ENCODE measurements around the gene HK2.
"Not testable (repeated sequence)": the region's sequence is repeated elsewhere in the genome, so short reads cannot be mapped to it uniquely, and the experiment has no call there.

Gene HK2

DNA sequence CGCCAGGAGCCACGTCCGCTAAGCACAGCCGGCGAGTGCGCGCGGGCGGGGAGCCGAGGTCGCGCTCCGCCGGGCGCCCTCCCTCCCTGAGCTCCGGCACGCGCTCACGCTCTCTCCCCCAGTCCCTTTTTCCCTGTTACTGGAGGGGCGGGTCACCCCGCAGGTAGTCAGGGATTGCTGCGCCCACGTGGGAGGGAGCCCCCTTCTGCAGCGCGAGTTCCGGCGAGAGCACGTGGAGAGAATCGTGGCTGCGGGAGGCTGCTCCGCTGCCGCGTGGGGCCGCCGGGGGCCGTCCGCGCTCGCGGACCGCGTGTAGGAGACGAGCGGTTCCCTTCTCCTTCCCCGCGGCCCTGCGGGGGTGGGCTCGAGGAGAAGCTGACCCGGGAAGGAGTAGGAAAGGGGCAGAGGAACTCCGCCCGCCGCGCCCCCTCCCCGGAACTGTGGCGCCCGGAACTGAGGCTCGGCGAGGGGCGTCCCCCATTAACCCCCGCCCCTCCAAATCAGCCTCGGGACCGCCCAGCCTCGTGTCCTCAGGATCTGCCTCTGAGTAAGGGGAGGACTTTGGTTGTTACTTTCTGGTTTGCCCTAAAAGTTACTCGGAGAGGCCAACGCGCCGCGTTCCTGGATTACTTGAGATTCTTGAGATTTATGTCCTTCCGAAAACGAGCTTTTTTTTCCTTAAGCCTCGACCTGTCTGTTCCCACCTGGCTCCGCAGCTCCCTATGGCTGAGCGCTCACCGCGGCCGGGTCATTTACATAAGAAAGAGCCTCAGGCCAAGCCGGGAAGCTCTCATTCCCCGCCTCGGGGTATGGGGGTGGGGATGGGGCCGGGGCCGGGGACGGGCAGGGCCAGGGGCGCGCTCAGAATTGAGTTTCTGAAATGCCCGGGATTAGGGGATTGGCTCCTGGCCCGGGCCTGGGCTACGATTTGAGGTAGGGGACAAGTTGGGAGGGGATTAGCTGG, 1.1 kb downstream of the HK2 start:
- peak; percentile 47 for DNase-seq

- no peak for DNase-seq
Observed at GRCh38 chr2:74835831-74836674, 2.1 kb downstream of the HK2 start.

GRCh38 chr2:74836675-74837401, 2.9 kb downstream of the HK2 start:
- no peak for DNase-seq

- DNase-seq: no peak
Observed at GRCh38 chr2:74841641-74842040, 7.7 kb downstream of the HK2 start.

DNA sequence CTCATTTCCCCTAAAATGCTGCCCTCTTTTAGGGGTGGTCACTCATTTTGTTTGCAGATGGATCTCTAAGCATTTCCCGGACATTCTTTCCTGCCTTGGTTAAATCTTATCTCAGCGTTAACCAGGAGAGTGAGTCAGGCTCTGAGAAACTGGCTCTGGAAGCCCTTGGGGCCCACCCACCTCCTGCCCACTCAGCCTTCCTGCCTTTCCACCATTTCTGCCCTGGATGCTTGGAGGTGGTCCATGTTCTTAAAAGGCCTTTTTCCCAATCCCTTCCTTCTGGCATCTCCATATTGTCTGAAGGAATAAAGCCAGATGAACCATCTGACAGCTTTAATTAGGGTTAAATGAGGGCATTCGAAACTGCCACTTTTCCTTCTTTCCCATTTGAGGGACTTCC, 9.5 kb downstream of the HK2 start:
- DNase-seq: no peak

- no peak for DNase-seq
Observed at GRCh38 chr2:74843899-74844298, 10.0 kb downstream of the HK2 start.

DNA sequence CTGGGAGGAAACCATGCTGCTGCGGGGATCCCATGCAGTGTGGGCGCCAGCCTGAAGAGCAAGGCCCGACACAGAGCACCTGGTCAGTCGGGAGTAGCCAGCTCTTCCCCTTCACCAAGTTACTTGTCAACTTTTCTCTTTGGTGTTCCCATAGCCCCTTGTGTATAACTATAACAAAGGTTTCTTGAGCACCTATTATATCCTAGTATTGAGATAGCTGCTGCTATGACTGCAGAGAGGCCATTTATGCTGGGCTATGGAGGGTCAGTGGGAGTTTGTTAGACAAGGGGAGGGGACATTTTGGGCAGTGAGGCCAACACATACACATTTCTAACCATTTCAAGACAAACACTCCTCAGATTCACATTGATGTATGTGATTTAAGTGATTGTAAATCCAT, 10.8 kb downstream of the HK2 start:
- no peak for DNase-seq

DNA sequence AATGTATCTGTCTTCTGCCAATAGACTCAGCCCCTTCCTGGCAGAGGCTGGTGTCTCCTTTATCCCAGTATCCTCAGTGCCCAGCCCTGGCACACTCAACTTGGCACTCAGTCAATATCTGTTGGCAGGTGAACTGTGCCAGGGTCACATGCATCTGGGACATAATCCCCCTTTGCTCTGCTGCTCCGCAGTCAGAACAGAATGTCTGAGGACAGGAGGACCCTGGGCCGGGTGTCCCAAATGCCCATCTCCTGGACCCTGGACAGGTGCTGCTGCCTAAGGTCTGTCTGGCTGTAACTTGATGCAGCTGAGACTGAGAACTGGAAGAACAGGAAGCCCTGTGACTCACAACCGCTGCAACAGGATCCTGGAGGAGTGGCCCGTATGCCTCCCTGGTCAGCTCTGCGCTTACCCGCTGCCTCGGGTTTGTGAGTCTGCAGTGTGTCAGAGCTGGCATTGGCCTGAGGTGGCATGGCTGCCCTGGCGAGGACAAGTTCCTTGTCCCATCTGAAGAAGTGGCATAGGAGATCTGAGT, 11.4 kb downstream of the HK2 start:
- no peak for DNase-seq

GRCh38 chr2:74845991-74846390, 12.1 kb downstream of the HK2 start:
- no peak for DNase-seq

DNA sequence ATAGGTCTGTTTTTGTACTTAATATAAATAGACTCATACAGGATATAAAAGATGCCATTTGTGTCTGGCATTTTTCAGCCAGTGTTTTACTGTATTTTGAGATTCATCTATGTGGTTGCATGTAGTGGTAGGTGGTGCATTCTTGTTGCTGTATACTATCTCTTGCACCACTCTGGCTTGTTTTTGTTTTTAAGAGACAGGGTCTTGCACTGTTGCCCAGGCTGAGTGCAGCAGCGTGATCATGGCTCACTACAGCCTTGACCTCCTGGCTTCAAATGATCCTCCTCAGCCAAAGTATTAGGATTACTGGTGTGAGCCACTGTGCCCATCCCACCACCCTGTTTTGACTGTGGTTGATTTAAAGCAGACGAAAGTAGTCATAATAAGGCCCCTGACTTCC, 12.6 kb downstream of the HK2 start:
- no peak for DNase-seq

GRCh38 chr2:74847070-74847858, 13.3 kb downstream of the HK2 start:
- DNase-seq: no peak

DNA sequence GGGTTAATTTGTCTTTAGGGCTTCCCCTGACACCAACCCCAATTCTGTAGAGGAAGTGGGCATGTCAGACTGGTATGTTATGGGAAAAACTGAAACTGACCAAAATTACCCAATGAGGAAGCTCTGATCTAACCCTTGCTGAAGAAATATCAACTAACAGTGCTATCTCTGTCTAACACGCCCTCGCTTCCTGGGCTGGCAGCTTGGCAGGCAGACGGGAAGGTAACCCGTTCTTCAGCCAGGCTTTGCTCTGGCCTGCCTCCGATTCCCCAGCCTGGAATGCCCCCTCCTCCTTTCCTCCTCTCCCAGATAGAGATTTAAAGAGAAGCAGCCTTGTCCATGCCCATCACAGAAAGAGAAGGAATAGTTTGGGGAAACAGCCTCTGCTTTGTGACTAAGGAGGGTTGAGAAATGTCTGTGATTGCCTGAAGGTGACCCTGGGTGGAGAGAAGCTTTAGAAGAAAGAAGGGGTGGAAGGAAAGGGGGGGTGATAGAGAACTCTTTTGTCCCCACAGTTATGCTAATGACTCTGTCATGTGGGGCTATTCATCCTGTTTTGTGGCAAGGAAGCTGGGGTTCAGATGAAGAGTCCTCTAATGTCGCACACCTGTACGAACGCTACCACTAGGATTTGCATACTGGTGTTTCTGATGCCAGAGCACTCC, 15.4 kb downstream of the HK2 start:
- DNase-seq: peak; percentile 22

- no peak for DNase-seq
Observed at GRCh38 chr2:74850496-74851190, 16.7 kb downstream of the HK2 start.

GRCh38 chr2:74851191-74851566, 17.3 kb downstream of the HK2 start:
- no peak for DNase-seq

DNA sequence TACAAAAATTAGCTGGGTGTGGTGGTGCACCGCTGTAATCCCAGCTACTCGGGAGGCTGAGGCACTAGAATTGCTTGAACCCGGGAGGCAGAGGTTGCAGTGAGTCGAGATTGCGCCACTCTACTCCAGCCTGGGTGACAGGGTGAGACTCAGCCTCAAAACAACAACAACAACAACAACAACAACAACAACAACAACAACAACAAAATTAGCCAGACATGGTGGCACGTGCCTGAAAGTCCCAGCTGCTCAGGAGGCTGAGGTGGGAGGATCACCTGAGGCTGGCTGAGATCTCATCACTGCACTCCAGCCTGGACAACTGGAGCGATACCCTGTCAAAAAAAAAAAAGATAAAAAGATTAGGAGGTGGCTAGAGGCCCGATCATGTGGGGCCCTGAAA, 19.4 kb downstream of the HK2 start:
- DNase-seq: not testable (repeated sequence)

DNA sequence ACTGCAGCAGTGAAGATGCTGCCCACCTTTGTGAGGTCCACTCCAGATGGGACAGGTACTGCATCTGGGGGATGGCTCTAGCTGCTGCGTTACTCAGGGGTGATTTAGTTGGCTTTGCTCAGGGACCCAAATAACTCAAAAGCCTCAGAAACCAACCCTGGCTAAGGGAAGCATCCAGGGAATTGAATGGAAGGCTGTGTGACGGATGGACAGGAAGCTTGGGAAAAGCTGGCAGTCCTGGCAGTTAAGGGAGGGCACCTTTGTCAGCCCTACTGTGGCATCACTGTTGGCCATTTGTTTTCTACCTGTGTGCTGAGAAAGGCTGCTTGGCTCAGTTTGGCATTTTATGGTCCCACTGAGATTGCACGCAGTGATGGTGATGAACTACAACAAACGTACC, 20.5 kb downstream of the HK2 start:
- no peak for DNase-seq

- not testable (repeated sequence) for DNase-seq
Observed at GRCh38 chr2:74855114-74855707, 21.3 kb downstream of the HK2 start.

DNA sequence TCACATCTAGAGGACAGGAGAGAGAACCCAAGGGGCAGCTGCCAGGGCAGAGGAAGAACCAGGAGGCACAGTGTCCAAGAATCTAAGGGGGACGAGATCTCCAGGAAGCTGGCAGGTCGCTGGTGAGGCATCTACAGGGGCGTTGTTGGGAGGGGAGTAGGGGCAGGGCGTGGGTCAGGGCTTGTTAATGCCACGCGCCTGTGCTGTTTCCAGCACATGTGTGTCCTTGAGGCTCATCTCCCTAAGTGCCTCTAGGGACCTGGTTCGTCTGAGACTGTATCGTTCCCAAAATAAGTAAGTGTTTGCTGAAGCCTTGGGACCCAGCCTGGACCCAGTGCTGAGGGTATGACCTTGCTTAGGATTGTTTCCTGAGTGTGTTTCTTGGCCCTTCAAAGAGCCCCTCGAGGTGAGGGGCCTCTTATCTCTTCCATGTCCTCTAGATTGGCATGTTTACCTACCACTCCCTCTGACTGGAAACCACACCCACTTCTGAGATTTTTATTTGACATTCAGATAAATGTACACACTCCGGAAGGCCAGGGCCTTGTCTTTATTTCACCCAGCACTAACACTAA, 22.2 kb downstream of the HK2 start:
- no peak for DNase-seq

DNA sequence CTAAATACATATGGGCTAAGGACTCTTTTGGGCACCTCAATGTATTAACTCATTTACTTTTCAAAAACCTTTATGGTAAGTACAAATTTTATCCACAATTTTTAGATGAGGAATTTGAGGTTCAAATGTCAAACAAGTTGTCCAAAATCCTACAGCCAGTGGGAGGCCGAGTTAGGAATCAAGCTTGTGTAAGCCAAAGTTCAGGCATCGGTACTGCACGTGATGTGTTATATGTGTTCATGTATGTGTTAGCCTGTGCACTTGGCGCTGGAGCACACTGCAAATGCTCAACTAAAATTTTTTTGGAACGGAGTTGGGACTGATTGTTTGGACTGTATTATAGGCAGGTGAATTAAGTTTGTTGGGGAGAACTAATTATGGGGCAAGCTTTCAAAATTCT, 22.7 kb downstream of the HK2 start:
- DNase-seq: no peak

DNA sequence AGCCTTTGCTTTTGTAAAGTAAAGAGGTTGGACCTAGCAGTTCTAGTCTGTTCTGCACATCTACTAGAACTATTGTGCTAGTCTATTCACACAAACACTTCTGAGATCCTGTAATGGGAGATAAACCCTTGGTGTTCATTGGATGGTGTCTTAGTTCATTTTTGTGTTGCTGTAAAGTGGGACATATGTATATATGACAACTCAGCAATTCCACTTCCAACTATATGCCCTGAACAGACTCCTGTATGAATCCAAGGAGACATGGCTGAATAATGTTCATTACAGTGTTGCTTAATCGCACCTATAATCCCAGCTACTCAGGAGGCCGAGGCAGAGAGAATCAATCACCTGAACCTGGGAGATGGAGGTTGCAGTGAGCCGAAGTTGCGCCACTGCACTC, 23.3 kb downstream of the HK2 start:
- no peak for DNase-seq
